HepG2 (cell line): ENCODE data around the gene FBXL22. TPM values are rescaled to one million over a fixed set of nuclear protein-coding genes. Genes with fewer than 3 reads are reported as not detected.

ENCODE experiments used
- ATAC-seq: fragments of 200-7000 bp; cut with Tn5 transposase; 3 replicates; pipeline ENCODE4 v1.9.1; 2020; ENCODE audit warnings: mild to moderate bottlenecking, moderate library complexity
- BruUV-seq: library from RNA; stranded (reverse); fragments of 400-500 nt; replicated peaks from 2 replicates; lab custom pipeline; 2021; lab: Mats Ljungman, UMichigan
- CTCF ChIA-PET: fragments of 300-600 bp; formaldehyde crosslinking; extraction: SDS; loops from one replicate; lab custom pipeline; 2021; ENCODE audit warnings: low total read pairs, inconsistent platforms, low intra/inter-chr PET ratio; lab: Yijun Ruan, JAX
- POLR2A ChIA-PET: fragments of 350-600 bp; sonication (Branson Sonifier 250); formaldehyde crosslinking; loops from one replicate; lab custom pipeline; 2020; ENCODE audit warnings: antibody characterized with exemption, inconsistent platforms; lab: Yijun Ruan, JAX
- DNase-seq: peaks from one replicate; pipeline ENCODE4 v3.0.0-alpha.2; 2015; ENCODE audit warnings: low spot score
- FAIRE-seq: peaks from 3 replicates; lab custom pipeline; 2011; peaks lifted over from hg19 to GRCh38; lab: Jason Lieb, UNC
- H2AFZ ChIP-seq: one replicate; pipeline ENCODE4 v1.6.1; 2011; ENCODE audit warnings: low read length, inconsistent platforms
- H3K27ac ChIP-seq: fragments of 300-600 bp; 3 replicates; pipeline ENCODE4 v1.8.0; 2011; ENCODE audit warnings: mixed run types, mild to moderate bottlenecking, mixed read lengths, low read length, inconsistent platforms; ENCODE audit not compliant: insufficient read depth; ENCODE audit errors: extremely low read length
- H3K27me3 ChIP-seq, 2 experiments: fragments of 200-600 bp in 1 of 2; 2 replicates in 1 of 2; 3 replicates in 1 of 2; pipeline versions ENCODE4 v1.6.0 to v1.8.0; 2011; ENCODE audit warnings: low read length in 2 of 2, mild to moderate bottlenecking in 2 of 2, moderate library complexity in 2 of 2, inconsistent platforms in 1 of 2; ENCODE audit not compliant: insufficient read depth in 2 of 2, control insufficient read depth in 1 of 2
- H3K36me3 ChIP-seq, 2 experiments: fragments of 200-600 bp in 1 of 2; replicated peaks in 1 of 2; 2 replicates in 1 of 2; 3 replicates in 1 of 2; pipeline versions ENCODE4 v1.5.1 to v1.8.0; 2011; ENCODE audit warnings: low read length in 2 of 2, inconsistent platforms in 1 of 2; ENCODE audit not compliant: insufficient read depth in 2 of 2, control insufficient read depth in 1 of 2
- H3K4me1 ChIP-seq: 2 replicates; pipeline ENCODE4 v1.5.1; 2012; ENCODE audit warnings: low read length, inconsistent platforms; ENCODE audit not compliant: insufficient read depth
- H3K4me2 ChIP-seq: 2 replicates; pipeline ENCODE4 v1.6.0; 2011; ENCODE audit warnings: low read depth, low read length, inconsistent platforms
- H3K4me3 ChIP-seq, 3 experiments: fragments of 200-600 bp in 1 of 3; sonication (generic), shearing (Covaris generic) in 1 of 3; replicated peaks in 1 of 3; 2 replicates each; pipeline ENCODE4 v1.5.1; 2011 to 2016; ENCODE audit warnings: low read length in 3 of 3, inconsistent platforms in 2 of 3, low read depth in 2 of 3, mild to moderate bottlenecking in 2 of 3, control low read depth in 1 of 3, mixed read lengths in 1 of 3; ENCODE audit not compliant: insufficient read depth in 1 of 3
- H3K79me2 ChIP-seq: one replicate; pipeline ENCODE4 v1.6.1; 2011; ENCODE audit warnings: low read length, inconsistent platforms; ENCODE audit not compliant: insufficient read depth
- H3K9ac ChIP-seq: 2 replicates; pipeline ENCODE4 v1.6.0; 2011; ENCODE audit warnings: mild to moderate bottlenecking, low read depth, low read length, inconsistent platforms; ENCODE audit not compliant: insufficient read depth
- H3K9me3 ChIP-seq: 2 replicates; pipeline ENCODE4 v1.5.1; 2012; ENCODE audit warnings: mild to moderate bottlenecking, low read length
- H4K20me1 ChIP-seq: 2 replicates; pipeline ENCODE4 v1.6.0; 2011; ENCODE audit warnings: inconsistent platforms, mild to moderate bottlenecking, low read length, moderate library complexity; ENCODE audit not compliant: insufficient read depth
- ATAD3A ChIP-seq: sonication (generic); formaldehyde crosslinking; IDR thresholded peaks from 2 replicates; pipeline ENCODE4 v1.4.0; 2020; ENCODE audit warnings: missing genetic modification reagents
- ELF3 ChIP-seq: IDR thresholded peaks from 2 replicates; pipeline ENCODE4 v1.6.1; 2016; ENCODE audit warnings: missing genetic modification reagents, missing compliant biosample characterization
- GPBP1L1 ChIP-seq: sonication (generic); formaldehyde crosslinking; IDR thresholded peaks from 2 replicates; pipeline ENCODE4 v1.5.0; 2020; ENCODE audit warnings: mild to moderate bottlenecking, missing genetic modification reagents
- KLF6 ChIP-seq: IDR thresholded peaks from 2 replicates; pipeline ENCODE4 v1.8.0; 2016; ENCODE audit warnings: missing biosample characterization, missing genetic modification reagents
- PHF5A ChIP-seq: IDR thresholded peaks from one replicate; pipeline ENCODE4 v1.6.1; 2018; ENCODE audit warnings: low read depth, missing genetic modification reagents; ENCODE audit not compliant: unreplicated experiment
- PTBP1 ChIP-seq: fragments of 200-400 bp; formaldehyde crosslinking; IDR thresholded peaks from 2 replicates; pipeline ENCODE4 v1.6.1; 2018; ENCODE audit warnings: low read length, low read depth; ENCODE audit not compliant: poor library complexity, severe bottlenecking
- ZBTB25 ChIP-seq: IDR thresholded peaks from 2 replicates; pipeline ENCODE4 v1.6.1; 2018; ENCODE audit warnings: missing genetic modification reagents
- ZNF24 ChIP-seq: fragments of 450-650 bp; IDR thresholded peaks from 2 replicates; pipeline ENCODE4 v1.6.1; 2017; ENCODE audit warnings: antibody characterized with exemption, mild to moderate bottlenecking
- ZNF251 ChIP-seq: sonication (generic); formaldehyde crosslinking; IDR thresholded peaks from 2 replicates; pipeline ENCODE4 v1.9.0; 2021; ENCODE audit warnings: mild to moderate bottlenecking, missing genetic modification reagents
- ZNF354B ChIP-seq: sonication (generic); formaldehyde crosslinking; IDR thresholded peaks from 2 replicates; pipeline ENCODE4 v1.8.0; 2022; ENCODE audit warnings: mild to moderate bottlenecking, missing genetic modification reagents
- ZNF367 ChIP-seq: sonication (generic); formaldehyde crosslinking; IDR thresholded peaks from 2 replicates; pipeline ENCODE4 v1.4.0; 2020; ENCODE audit warnings: missing genetic modification reagents, borderline replicate concordance
- ZNF383 ChIP-seq: sonication (generic); formaldehyde crosslinking; IDR thresholded peaks from 2 replicates; pipeline ENCODE4 v1.4.0; 2020; ENCODE audit warnings: missing genetic modification reagents, mild to moderate bottlenecking, borderline replicate concordance
- ZNF674 ChIP-seq: sonication (generic); formaldehyde crosslinking; IDR thresholded peaks from 2 replicates; pipeline ENCODE4 v1.5.0; 2020; ENCODE audit warnings: low read depth, mild to moderate bottlenecking, missing genetic modification reagents
- ZNF776 ChIP-seq: sonication (generic); formaldehyde crosslinking; IDR thresholded peaks from 2 replicates; pipeline ENCODE4 v1.4.0; 2020; ENCODE audit warnings: mild to moderate bottlenecking, missing genetic modification reagents
- WGBS: methylation state at CpG from one replicate; pipeline ENCODE4 v1.1.6; 2017; ENCODE audit warnings: low lambda C conversion rate; 5-methylcytosine and 5-hydroxymethylcytosine counted together
- in situ Hi-C: cut with HindIII; loops from 2 replicates; pipeline ENCODE4 v1.10.0; 2017; ENCODE audit warnings: low pct_unique_long_range_greater_than_20kb; ENCODE audit not compliant: extremely low pct_ligation_motif_present
- intact Hi-C: fragments of 100-400 bp; cut with micrococcal nuclease; formaldehyde crosslinking; loops from one replicate; pipeline ENCODE4 v1.10.0; 2022; ENCODE audit not compliant: unreplicated experiment
- polyA plus RNA-seq, 8 experiments: library from polyadenylated mRNA; depleted of rRNA in 3 of 8; stranded (reverse) in 7 of 8; unstranded in 1 of 8; fragments of >200 nt; fragmentation: Illumina TruSeq in 4 of 8; extraction: Trizol in 4 of 8; gene quantifications; 2 replicates each; pipeline versions ENCODE4 v1.2.1 to v1.2.3, GENCODE V29; 2011 to 2016; ENCODE audit warnings: low read depth in 4 of 8, missing spikeins in 1 of 8, mixed read lengths in 1 of 8; ENCODE audit not compliant: insufficient read depth in 1 of 8
- total RNA-seq, 5 experiments: library from RNA; depleted of rRNA; stranded (reverse); fragments of >200 nt; fragmentation: Illumina TruSeq; extraction: Trizol; gene quantifications; 2 replicates each; pipeline ENCODE4 v1.2.3, GENCODE V29; 2016; ENCODE audit warnings: low read depth in 1 of 5
- TF ChIP-seq, protein P1 (sequence below): IDR thresholded peaks from 2 replicates; pipeline ENCODE4 v1.6.1; 2016; ENCODE audit warnings: missing compliant biosample characterization, missing genetic modification reagents, borderline replicate concordance
- TF ChIP-seq, protein P2 (sequence below): sonication (generic); formaldehyde crosslinking; IDR thresholded peaks from 2 replicates; pipeline ENCODE4 v1.5.0; 2020; ENCODE audit warnings: mild to moderate bottlenecking, missing genetic modification reagents
- TF ChIP-seq, protein P3 (sequence below): sonication (generic); formaldehyde crosslinking; IDR thresholded peaks from 2 replicates; pipeline ENCODE4 v1.4.0; 2020; ENCODE audit warnings: missing genetic modification reagents, borderline replicate concordance

FBXL22 gene
- total and polyA plus RNA-seq, 2 of the 13 experiments (the other 11 are each of a cell fraction or from before 2014, with no cell fraction given) = 0.15 to 0.33 TPM

GRCh38 chr15:63576441-63576840 lies 20.7 kb upstream of the FBXL22 start:
- intact Hi-C loops (no loop called here), in situ Hi-C loops (no loop called here)
- 97% methylated on average over 6 of the region's 6 CpGs for WGBS
- Histone ChIP-seq H4K20me1 (no peaks in the 10 kb centered on the region), H3K4me1 (no peaks in the 10 kb centered on the region), H3K27ac (no peak overlapping the region), H3K27me3 (no peaks in the 10 kb centered on the region), H2AFZ (no peak overlapping the region), H3K4me3 (no peak overlapping the region), H3K4me2 (no peak overlapping the region), H3K36me3 (peaks cover 2 to 42% of the 10 kb centered on the region in 2 experiments; a peak in 4 of 5 replicates), H3K9ac (no peak overlapping the region), H3K9me3 (no peaks in the 10 kb centered on the region), H3K79me2 (no peaks in the 10 kb centered on the region)
- POLR2A ChIA-PET = no interaction called here
- no TSS peak for BruUV-seq
- TF ChIP-seq ELF3 (CRISPR knock-in tag) (no peak), ZNF251 (CRISPR knock-in tag) (no peak), ZNF24 (no peak), ZNF367 (CRISPR knock-in tag) (no peak), PHF5A (CRISPR knock-in tag) (no peak), PTBP1 (no peak), ZNF776 (CRISPR knock-in tag) (no peak), ZNF383 (CRISPR knock-in tag) (no peak), ZNF674 (CRISPR knock-in tag) (no peak), KLF6 (CRISPR knock-in tag) (no peak), ATAD3A (CRISPR knock-in tag) (no peak), ZNF354B (CRISPR knock-in tag) (no peak), ZBTB25 (no peak), GPBP1L1 (CRISPR knock-in tag) (no peak)
- TF ChIP-seq, protein P1, sequence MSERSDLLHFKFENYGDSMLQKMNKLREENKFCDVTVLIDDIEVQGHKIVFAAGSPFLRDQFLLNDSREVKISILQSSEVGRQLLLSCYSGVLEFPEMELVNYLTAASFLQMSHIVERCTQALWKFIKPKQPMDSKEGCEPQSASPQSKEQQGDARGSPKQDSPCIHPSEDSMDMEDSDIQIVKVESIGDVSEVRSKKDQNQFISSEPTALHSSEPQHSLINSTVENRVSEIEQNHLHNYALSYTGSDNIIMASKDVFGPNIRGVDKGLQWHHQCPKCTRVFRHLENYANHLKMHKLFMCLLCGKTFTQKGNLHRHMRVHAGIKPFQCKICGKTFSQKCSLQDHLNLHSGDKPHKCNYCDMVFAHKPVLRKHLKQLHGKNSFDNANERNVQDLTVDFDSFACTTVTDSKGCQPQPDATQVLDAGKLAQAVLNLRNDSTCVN (CRISPR knock-in tag) = no peak
- TF ChIP-seq, protein P2, sequence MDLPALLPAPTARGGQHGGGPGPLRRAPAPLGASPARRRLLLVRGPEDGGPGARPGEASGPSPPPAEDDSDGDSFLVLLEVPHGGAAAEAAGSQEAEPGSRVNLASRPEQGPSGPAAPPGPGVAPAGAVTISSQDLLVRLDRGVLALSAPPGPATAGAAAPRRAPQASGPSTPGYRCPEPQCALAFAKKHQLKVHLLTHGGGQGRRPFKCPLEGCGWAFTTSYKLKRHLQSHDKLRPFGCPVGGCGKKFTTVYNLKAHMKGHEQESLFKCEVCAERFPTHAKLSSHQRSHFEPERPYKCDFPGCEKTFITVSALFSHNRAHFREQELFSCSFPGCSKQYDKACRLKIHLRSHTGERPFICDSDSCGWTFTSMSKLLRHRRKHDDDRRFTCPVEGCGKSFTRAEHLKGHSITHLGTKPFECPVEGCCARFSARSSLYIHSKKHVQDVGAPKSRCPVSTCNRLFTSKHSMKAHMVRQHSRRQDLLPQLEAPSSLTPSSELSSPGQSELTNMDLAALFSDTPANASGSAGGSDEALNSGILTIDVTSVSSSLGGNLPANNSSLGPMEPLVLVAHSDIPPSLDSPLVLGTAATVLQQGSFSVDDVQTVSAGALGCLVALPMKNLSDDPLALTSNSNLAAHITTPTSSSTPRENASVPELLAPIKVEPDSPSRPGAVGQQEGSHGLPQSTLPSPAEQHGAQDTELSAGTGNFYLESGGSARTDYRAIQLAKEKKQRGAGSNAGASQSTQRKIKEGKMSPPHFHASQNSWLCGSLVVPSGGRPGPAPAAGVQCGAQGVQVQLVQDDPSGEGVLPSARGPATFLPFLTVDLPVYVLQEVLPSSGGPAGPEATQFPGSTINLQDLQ = no peak
- TF ChIP-seq, protein P3, sequence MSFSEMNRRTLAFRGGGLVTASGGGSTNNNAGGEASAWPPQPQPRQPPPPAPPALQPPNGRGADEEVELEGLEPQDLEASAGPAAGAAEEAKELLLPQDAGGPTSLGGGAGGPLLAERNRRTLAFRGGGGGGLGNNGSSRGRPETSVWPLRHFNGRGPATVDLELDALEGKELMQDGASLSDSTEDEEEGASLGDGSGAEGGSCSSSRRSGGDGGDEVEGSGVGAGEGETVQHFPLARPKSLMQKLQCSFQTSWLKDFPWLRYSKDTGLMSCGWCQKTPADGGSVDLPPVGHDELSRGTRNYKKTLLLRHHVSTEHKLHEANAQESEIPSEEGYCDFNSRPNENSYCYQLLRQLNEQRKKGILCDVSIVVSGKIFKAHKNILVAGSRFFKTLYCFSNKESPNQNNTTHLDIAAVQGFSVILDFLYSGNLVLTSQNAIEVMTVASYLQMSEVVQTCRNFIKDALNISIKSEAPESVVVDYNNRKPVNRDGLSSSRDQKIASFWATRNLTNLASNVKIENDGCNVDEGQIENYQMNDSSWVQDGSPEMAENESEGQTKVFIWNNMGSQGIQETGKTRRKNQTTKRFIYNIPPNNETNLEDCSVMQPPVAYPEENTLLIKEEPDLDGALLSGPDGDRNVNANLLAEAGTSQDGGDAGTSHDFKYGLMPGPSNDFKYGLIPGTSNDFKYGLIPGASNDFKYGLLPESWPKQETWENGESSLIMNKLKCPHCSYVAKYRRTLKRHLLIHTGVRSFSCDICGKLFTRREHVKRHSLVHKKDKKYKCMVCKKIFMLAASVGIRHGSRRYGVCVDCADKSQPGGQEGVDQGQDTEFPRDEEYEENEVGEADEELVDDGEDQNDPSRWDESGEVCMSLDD (CRISPR knock-in tag) = no peak
- ATAC-seq (no peak), DNase-seq (no peak), FAIRE-seq (no peak)
- CTCF ChIA-PET = no interaction called here
